Body of pancreas (tissue), 4 donors: ENCODE measurements around the gene MRTFA.

Source experiments
- POLR2A ChIP-seq, 3 donors: fragments of 450-650 bp; IDR thresholded peaks; one replicate each; pipeline ENCODE4 v1.6.1; 2016; ENCODE audit warnings: antibody characterized with exemption in 3 of 3, mild to moderate bottlenecking in 2 of 3
- TF ChIP-seq, protein P1 (sequence below), 7 experiments: fragments of 450-650 bp in 4 of 7; fragments of 200-600 bp in 3 of 7; sonication (generic) in 3 of 7; IDR thresholded peaks; one replicate each; pipeline ENCODE4 v1.5.1; 2016 to 2019; ENCODE audit warnings: antibody characterized with exemption in 7 of 7

DNA sequence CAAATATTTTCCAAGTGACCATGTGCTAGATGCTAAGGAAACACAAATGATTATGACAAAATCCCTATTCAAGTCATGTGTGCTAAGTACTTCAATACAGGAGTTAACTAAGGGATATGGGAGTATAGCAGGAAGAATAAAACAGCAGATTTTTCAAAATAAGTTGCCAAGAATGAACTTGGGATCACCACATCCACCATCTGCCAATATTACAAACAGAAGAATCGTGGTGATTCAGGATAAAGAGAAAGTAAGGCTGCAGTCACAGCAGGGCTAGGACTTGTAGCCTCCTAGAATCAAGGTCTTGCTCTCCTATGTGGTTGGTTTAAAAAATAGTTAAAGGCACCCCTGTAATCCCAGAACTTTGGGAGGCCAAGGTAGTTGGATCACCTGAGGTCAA, 34.3 kb downstream of the MRTFA start:
- TF ChIP-seq POLR2A (IDR thresholded peaks at IDR 0.05) = no peak
- TF ChIP-seq, protein P1, sequence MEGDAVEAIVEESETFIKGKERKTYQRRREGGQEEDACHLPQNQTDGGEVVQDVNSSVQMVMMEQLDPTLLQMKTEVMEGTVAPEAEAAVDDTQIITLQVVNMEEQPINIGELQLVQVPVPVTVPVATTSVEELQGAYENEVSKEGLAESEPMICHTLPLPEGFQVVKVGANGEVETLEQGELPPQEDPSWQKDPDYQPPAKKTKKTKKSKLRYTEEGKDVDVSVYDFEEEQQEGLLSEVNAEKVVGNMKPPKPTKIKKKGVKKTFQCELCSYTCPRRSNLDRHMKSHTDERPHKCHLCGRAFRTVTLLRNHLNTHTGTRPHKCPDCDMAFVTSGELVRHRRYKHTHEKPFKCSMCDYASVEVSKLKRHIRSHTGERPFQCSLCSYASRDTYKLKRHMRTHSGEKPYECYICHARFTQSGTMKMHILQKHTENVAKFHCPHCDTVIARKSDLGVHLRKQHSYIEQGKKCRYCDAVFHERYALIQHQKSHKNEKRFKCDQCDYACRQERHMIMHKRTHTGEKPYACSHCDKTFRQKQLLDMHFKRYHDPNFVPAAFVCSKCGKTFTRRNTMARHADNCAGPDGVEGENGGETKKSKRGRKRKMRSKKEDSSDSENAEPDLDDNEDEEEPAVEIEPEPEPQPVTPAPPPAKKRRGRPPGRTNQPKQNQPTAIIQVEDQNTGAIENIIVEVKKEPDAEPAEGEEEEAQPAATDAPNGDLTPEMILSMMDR (IDR thresholded peaks at IDR 0.05) = no peak
